ENCODE data around the gene NR2F2.

DNA sequence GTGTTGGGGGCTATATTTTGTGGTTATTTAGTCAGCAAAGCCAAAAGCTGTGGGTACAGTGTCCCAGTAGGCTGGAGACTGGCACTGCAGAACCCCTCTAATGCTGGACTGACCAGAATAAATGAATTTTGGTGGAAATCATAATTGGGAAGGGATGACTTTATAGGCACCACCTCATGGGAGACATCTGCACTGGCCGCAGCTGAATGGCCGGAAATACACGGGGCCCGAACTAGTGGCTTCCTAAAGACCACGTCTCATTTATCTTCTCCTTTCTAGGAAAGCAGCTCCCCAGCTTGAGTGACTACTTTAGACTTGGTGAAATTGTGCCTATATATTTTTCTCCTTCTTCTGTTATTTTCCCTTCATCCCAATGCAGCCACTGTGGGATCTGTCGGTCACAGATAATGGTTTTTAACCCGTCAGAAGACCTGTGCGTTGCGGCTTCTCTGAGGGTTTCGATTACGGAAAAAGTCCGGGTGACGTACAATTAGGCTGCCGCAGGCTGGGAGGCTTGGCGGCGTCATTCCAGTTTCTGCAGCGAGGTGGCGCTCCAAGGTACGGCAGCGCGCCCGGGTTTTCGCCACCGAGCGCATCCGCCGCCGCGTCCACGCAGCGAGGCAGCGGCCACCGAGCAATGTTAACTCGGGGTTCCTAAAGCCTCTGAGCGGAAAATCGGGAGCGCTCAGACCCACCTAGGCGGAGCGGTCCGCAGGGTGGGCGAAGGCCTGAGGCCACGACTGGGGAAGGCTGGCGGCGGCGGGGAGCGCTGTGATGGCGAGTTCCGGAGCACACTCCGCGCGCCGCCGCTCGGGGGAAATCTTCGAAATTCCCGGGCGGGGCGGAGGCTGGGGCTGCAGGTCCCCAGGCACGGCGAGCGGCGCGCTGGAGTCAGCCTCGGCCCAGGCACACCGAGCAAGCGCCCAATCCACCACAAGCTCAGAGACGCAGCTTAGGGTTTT is 26.3 kb downstream of the NR2F2 start:
- TF ChIP-seq, protein P1, sequence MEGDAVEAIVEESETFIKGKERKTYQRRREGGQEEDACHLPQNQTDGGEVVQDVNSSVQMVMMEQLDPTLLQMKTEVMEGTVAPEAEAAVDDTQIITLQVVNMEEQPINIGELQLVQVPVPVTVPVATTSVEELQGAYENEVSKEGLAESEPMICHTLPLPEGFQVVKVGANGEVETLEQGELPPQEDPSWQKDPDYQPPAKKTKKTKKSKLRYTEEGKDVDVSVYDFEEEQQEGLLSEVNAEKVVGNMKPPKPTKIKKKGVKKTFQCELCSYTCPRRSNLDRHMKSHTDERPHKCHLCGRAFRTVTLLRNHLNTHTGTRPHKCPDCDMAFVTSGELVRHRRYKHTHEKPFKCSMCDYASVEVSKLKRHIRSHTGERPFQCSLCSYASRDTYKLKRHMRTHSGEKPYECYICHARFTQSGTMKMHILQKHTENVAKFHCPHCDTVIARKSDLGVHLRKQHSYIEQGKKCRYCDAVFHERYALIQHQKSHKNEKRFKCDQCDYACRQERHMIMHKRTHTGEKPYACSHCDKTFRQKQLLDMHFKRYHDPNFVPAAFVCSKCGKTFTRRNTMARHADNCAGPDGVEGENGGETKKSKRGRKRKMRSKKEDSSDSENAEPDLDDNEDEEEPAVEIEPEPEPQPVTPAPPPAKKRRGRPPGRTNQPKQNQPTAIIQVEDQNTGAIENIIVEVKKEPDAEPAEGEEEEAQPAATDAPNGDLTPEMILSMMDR (IDR thresholded peaks at IDR 0.05) = peak; percentile 94 to 99 (median 97)
- no peak for TF ChIP-seq POLR2A (IDR thresholded peaks at IDR 0.05)

All from transverse colon (tissue), 3 donors.